ENCODE data around the gene KREMEN1. TPM values are rescaled to one million over a fixed set of nuclear protein-coding genes. Genes with fewer than 3 reads are reported as not detected.

Gene KREMEN1
- polyA plus RNA-seq, 1 donor: 107 TPM

DNA sequence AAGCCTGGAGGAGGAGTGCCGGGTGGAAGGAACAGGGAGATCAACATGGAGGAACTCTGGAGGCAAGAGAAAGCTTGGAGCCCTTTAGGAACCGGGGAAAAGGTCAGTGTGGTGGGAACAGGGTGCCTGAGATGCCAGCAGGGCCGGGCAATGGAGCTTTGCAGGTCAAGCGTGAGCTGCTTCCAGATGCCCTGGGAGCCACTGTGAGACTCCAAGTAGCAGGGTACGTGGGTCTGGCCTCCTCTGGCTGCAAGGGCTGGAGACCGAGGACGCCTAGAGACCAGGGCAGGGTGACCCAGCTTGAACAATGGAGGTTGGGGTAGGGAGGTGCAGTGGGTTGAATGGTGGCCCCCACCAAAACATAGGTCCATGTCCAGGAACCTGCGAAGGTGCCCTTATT, 117.2 kb downstream of the KREMEN1 start:
- DNase-seq: no peak

DNA sequence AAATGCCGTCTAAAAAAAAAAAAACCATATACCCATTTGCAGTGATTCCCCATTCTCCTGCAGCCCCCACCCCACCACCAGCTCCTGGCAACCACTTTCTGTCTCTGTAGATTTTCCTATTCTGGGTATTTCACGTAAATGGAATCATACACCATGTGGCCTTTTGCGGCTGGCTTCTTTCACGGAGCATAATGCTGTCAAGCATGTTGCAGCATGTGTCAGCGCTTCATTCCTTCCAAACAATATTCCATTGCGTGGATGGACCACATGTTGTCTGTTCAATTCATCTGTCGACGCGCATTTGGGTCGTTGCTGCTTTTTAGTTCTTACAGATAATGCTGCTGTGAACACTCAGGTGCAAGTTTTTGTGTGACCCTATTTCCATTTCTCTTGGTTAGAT, 118.1 kb downstream of the KREMEN1 start:
- DNase-seq: no peak

DNA sequence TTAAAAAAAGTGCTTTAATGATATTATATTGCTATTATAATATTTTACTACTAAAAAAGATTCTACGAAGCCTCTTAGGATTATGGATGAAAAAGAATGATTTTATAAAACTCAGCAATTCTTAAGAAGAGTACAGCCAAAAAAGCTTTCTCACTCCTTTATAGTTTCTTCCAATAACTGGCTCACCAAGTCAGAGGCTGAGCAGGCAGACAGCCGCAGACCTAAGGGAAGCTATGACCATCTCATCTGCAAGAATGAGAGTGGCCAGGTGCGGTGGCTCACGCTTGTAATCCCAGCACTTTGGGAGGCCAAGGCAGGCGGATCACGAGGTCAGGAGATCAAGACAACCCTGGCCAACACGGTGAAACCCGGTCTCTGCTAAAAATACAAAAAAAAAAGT, 120.2 kb downstream of the KREMEN1 start:
- DNase-seq: no peak

DNA sequence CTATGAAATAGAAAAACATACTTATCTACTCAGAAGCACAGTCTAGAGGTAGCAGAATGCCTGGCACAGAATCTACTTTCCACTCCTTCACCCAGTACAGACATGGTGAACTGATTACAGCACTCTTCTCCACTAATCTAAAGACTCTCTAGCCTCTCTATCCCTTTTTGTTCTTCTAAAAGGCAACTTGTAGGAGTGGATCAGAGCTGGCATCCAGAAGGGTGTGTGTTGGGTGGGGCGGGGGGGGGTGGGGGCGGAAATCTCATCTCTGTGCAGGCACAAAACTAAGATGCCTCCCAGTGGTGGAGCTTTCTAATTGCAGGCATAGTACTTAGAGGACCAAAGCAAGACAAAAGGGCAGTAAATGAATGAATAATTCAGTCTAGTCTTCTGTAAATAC, 121.3 kb downstream of the KREMEN1 start:
- DNase-seq: no peak

DNA sequence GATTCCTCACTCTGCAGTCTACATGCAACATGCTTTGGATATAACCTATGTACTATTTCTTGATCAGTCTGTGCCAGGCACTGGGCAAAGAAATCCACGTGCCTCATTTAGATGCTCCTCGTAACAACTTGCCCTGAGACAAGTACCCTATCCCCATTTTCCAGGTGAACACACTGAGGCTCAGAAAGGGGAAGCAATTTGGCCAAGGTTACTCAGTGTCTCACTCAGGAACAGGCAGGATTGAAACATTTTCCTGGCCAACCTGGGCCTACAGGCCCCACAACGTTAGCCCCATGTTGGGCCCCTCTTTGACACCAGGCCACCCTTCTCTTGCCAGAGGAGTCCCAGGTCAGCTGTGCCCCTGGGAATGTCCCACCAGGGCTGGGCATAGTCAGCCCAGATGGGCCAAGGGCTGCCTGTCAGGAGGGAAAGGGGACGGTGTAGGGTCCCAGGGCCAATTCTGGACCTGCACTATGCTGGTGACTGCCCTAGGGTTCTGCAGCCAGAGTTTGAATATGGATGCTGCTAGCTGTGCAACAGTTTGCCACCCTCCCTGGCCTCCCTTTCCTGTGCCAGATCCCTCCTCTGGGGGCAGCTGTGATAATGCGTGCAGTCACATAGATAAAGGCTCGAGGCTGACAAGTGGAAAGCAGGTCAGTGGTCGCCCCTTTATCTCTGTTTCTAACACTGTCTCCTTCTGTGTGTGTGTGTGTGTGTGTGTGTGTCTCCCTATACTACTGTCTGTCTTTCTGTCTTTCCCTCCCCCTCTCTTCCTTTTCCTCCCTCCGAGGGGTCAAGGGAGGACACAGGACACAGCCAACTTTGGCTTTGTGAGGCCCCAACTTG, 122.5 kb downstream of the KREMEN1 start:
- no peak for DNase-seq

DNA sequence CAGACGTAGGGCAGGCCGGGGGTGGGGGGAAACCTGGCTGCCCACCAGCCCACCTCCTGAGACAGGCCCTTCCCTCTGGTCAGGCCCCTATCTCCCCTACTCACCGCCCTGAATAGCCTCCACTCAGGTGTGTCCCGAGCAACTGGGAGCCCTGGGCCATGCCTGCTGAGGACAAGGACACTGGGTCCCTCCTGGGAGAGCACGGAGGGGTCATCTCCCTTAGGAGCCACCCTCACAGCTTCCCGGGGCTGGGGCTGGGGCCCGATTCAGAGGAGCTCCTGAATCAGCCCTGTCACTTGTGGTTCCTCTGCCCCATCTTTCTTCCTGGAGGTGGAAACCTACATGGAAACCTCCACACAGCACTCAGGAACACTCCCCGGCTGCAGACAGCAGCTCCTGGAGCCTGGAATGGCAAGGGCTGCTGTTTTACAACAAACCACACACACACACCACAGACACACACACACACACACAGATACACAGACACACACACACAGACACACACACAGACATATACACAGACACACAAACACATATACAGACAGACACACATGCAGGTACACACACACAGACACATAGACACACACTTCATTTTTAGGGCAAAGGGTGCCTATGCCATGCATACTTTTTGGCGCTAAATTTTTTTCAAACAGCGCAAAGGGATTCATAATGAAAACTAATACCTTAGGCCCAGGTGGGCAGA, 123.3 kb downstream of the KREMEN1 start:
- no peak for DNase-seq

DNA sequence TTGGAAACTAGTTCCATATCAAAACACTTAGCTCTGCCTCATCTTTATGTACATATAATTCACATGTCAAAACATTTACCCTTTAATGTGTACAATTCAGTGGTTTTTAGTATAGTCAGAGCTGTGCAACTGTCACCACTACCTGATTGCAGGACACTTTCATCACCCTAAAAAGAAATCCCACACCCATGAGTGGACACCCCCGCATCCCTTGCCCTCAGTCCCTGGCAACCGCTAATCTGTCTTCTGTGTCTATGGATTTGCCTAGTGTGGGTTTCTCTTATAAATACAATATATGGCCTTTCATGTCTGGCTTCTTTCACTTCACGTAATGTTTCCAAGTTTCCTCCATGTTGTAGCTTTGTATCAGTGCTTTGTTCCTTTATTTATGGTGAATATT, 124.3 kb downstream of the KREMEN1 start:
- DNase-seq: no peak

DNA sequence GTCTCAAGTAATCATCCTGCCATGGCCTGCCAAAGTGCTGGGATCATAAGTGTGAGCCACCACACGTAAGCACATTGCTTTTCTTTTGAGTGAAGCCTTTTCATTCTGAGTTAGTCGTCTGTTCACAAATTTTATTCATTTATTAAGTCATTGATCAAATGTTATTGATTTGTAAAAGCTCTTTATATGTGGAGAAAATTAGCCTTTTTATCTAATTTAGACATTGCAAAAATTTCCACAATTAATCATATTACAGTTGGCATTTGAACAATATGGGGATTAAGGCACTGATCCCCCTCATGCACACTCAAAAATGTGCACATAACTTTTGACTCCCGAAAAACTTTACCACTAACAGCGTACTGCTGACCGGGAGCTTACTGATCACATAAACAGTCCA, 125.4 kb downstream of the KREMEN1 start:
- no peak for DNase-seq

DNA sequence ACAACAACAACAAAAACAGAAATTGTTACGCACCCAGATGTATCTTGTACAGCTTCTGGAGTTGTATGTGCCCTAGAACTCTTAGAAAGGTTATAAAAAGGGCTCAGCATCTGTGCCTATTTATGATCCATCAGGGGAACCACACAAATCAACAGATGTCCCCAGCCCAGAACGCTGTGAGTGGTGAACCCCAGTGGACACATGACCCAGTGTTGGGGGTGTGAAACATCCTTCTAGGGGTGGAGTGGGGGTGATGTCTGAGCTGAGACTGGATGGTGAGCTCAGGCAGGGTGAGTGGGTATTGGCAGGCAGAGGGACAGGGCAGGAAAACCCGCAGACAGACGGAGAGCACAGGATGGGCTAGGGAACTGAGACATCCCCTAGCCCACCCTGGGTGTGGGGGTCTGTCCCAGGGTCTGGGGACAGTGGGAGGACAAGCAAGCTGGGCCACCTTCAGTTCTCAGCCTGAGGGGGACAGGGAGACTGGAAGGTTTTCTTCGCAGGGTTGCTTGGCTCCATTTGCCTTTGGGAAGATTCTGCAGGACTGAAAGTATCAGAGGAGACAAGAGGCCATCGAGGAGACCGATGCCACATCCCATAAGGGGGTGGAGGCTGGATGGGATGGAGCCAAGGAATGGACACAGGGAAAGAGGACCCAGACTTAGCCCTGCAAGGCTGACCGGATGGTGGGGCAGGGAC, 127.0 kb downstream of the KREMEN1 start:
- DNase-seq: no peak

DNA sequence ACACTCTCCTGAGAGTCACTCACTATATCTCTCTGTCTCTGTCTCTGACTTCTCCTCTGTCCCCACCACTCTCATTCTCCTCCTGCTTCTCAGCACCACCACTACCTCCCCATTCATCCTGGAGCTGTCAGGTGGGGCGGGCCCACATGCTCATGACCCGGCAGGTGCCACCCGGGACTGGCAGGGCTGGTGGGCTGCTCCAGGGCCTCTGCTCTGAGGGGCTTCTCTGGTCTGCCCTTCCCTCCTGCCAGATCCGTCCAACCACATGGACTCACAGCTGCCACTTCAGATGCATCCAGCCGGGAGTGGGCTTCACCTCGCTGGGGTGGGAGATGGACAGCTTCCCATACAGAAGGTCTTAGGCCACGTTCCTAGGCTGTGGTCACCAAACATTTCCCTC, 128.1 kb downstream of the KREMEN1 start:
- DNase-seq: no peak

DNA sequence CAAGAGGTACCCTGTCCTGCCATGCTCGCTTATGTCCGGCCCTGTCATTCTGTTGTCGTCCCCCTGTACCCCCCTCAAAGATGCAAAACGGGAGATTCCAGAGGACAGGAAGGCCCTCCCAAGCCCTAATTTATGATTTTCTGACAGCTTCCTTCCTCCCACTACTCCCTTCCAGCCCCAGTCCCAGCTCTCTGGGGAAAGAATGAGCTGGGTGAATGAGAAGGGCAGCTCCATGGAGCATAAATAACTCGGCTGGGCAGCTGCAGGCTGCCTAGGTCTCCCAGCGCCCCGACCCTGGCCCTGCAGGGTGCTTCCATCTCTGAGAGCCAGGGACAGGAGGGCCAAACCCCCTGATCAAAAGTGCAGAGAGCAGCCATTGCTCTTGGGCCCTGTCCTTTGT, 128.9 kb downstream of the KREMEN1 start:
- no peak for DNase-seq

DNA sequence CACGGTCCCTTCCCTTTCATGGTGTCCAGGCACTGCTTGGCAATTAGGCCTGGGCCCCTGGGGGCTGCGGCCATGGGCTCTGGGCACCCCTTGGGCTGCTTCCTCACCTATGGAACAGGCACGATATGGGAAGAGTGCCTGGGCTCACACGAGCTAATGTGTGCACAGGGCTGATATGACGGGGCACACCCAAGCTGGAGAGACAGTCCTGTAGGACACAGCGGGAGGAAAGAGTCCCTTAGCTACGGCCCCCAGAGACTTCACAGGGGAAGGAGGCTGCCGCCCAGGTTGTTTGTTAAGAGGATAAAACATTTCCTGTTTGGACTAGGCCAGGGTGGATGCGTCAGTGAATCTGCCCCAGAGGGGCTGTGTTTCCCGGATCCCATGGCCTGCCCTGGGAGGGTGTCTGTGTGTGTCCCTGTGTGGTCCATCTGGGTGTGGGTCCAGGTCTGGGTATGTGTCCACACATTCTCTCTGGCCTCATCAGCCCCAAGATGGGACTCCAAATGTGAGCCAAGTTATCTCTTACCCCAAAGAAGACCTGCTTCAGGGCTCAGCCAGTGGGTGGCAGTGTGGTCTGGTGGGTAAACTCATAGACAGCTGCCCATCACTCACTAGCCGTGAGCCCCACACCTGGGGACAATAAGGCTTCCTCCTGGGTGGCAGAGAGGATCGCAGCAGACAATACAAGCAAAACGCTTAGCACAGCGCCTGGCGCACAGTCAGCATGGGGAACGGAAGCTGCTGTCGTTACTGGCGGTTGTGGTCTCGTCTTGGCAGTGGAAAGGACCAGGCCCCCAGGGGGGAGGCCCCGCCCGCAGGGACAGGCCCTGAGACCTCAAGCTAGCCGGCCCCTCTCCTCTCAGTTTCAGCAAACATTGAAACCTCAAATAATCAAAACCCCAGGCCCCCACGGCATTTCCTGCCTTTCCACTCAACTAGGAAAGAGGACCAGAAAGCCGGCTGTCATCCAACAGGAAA, 129.7 kb downstream of the KREMEN1 start:
- DNase-seq: no peak

DNA sequence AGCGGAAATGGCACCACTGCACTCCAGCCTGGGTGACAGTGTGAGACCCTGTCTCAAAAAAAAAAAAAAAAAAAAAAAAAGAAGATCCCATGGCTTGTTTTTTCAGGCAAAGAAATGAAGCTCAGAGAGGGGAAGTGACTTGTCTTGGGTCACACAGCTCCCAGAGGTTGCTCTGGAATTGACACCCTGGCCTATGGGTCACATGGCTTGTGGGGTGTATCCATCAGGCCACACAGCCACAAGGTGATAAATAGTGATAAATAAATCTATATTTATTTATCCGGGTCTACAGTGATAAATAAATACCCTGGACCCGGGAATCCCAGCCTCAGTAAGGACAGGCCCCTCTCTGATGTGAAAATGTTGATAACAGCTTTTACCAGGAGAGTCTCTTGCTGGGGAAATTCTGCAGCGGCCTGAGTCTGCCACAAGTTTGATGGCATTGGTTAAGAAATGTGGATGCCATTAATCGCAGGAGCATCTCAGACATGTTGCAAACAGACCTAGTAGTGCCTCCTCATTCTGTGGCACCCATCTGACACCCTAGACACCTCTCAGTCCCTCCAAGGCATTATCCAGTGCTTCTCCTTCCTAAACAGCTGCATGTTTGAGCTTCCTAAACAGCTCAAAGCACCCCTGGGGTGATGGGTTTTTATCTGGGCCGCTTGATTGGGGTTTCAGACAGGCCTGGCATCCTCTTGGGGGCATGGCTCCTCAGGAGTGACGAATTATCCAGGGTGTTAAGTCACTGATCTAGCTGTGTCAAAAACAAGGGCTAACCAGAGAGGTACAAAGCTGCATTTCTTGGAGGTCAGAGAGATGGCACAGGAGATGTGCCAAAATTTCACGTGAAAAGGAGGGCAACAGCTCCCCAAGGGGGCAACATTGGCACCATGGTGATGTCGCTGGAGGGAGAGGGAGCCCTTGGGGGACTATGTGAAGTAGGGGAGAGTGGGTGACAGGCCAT, 130.9 kb downstream of the KREMEN1 start:
- no peak for DNase-seq

DNA sequence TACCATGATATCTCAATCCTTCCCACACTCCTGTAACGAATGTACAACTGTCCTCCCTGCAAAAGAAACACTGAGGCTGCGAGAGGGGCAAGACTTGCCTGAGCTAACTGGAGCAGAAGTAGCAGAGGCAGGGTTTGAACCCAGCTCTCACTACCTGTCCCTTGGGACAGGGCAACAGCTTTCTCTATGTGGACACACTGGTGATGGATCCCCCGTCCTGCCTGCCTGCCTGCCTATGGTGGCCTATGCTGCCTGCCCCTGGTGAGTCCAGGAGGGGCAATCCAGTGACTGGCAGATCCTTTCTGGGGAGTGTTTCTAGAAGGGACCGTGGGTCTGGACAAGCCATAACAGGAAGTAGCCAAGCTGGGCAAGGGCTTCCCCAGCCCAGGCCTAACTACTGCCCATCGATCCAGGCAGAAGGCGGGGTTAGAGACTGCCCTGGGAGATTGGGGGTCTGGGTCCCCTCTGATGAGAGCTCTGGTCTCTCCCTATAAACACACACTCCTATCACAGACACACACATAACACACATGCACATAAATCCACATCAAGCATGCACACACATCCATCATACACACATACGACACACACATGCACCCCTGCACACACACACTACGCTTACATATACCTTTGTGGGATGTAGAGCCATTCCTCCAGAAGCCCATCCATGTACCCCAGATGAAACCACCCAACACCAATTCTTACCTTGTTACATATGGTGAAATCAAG, 131.8 kb downstream of the KREMEN1 start:
- DNase-seq: no peak

DNA sequence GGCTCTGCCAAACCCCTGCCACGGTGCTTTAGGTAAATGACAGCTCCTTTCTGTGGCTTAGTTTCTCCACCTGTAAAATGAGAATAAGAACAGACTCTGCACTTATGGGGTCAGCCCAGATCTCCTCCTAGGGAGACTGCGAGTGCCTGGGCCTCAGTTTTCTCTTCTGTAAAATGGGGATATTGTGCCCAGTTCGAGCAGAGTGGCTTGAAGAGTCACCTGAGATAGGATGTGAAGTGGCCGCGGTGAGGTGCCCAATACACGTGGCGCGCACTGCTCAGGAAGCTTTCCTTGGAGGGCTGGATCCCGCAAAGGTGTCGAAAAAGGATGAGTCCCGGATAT, 132.4 kb downstream of the KREMEN1 start:
- no peak for DNase-seq

DNA sequence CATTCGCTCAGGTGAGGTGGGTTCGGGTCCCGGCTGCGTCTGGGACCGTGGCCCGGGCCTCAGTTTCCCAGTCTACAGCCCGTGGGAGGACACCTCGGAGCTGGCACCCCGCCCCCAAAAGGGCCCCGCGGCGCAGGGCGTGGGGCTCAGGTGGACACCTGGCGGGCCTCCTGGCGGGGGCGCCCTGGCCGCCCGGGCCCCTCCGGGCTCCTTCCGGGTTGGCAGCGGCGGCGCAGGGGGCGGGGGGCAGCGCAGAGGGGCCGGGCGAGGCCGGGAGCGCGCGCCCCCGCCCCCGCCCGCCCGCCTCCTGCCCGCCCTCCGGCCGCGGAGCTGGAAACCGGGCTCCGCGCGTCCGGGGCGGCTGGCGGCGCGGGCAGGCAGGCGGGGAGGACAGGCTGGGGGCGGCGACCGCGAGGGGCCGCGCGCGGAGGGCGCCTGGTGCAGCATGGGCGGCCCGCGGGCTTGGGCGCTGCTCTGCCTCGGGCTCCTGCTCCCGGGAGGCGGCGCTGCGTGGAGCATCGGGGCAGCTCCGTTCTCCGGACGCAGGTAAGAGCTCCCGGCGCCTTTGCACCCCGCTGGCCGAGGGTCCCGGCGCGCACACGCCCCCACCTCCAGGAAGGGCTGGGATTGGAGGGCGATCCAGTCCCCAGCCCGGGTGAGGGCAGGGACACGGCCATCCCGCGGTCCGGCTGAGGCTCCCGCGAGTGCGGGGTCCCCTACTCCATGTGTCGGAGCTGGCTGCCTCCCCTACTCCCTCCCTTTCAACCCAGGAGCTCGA, 132.9 kb downstream of the KREMEN1 start, which contains the start of gene EMID1:
EMID1 (plus strand) TSS at position 303 of the 778 bp plus-strand sequence; CDS start at position 446, 143 bp downstream.
- DNase-seq: peak; percentile 50

DNA sequence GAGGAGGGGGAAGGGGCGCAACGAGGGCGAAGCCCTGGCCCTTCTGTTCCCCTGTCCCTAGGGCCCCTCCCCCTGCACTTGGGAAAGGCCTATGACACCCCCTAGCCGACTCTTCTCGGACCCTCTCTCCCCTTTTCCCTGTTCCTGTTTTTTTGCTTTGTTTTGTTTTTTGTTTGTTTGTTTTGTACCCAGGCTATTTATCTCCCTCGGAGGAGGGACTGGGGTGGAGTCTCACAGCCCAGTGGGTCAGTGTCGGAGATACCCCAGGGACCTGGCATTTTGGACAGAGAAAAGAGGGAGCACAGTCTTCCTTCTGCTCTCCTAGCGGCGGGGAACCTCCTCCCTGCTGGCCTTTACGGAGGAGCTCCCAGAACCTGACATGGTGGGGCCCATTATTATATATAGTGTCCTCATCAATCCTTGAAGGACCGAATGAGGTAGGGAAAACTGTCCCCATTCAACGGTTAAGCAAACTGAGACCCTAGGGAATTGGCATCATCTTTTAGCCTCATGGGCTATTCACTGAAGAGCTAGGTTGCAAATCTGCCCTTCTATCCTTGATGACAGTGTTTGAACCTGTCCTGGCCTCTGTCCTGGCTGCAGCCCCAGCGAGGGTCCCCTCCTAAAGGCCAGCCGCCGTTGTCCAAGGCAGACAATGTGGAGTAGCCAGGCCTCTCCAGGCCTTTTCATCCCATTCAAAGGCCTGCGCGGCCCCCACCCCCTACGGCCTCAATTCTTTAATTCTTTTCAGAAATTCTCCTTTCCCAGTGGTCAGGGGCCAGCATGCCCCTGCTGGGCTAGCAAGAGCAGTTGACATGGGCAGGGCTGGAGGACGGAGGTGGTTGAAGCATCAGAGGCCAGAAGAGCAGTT, 133.8 kb downstream of the KREMEN1 start:
- no peak for DNase-seq

DNA sequence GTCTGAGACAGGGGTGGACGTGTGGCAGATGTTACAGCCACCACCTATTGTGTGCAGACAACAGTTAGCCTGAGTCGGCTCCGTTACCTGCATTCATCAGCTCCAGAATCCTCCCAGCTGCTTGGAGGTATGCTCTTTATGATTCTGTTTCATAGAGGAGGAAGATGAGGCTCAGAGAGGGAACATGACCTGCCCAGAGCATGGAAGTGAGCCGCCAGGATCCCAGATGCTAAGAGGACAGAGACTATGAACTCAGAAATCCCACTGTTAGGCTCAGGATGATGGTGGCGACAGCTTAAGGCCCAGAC, 134.4 kb downstream of the KREMEN1 start:
- DNase-seq: no peak

Data from hindlimb muscle (tissue), 1 donor.